ENCODE measurements around the gene GPR87.

Gene GPR87

GRCh38 chr3:151330379-151330778 lies 13.8 kb upstream of the GPR87 start:
- H3K4me1 ChIP-seq (ENCODE audit: control insufficient read depth, insufficient read depth, low read length), result peaks cover 4% of the 10 kb centered on the region
- no peak overlapping the region for H3K4me3 ChIP-seq (ENCODE audit: low read depth, low read length)
- no peak overlapping the region for H3K9ac ChIP-seq (ENCODE audit: low read depth, low read length)
- H3K27me3 ChIP-seq (ENCODE audit: control insufficient read depth, insufficient read depth, low read length), result no peaks in the 10 kb centered on the region
- no peaks in the 10 kb centered on the region for H3K9me3 ChIP-seq (ENCODE audit: control insufficient read depth, insufficient read depth, low read length)
- no peaks in the 10 kb centered on the region for H3K36me3 ChIP-seq (ENCODE audit: control insufficient read depth, insufficient read depth, low read length)

DNA sequence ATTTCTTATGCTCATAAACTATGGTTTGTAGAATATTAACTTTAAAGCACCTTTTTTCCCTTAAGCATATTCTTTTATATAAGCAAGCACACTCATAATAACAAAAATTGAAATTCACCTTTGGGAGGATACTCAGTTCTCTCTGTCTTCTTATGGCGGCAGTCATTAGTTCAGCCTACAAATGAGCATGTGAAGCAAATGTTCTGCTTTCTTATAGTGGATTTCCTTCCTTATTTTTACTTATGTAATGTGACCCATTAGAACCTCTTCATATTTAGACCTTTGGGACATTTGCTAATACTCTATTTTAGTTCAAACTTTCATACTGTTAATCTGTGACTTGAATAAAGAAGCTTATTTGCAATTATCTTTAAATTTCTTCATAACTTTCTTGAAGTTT lies 12.7 kb upstream of the GPR87 start, which contains the start of gene P2RY13:
Gene P2RY13 (minus strand): TSS at position 187 of the 400 bp plus-strand sequence. CDS start 21 bp downstream, at position 166.
- Histone ChIP-seq H3K4me1 (ENCODE audit: control insufficient read depth, insufficient read depth, low read length) (peaks cover 4% of the 10 kb centered on the region), H3K9me3 (ENCODE audit: control insufficient read depth, insufficient read depth, low read length) (no peaks in the 10 kb centered on the region), H3K36me3 (ENCODE audit: control insufficient read depth, insufficient read depth, low read length) (no peaks in the 10 kb centered on the region), H3K9ac (ENCODE audit: low read depth, low read length) (no peak within 1 kb of the TSS), H3K27me3 (ENCODE audit: control insufficient read depth, insufficient read depth, low read length) (no peaks in the 10 kb centered on the region), H3K4me3 (ENCODE audit: low read depth, low read length) (no peak within 1 kb of the TSS)

GRCh38 chr3:151328298-151328995 lies 11.8 kb upstream of the GPR87 start:
- Histone ChIP-seq H3K9me3 (ENCODE audit: control insufficient read depth, insufficient read depth, low read length) (no peaks in the 10 kb centered on the region), H3K4me3 (ENCODE audit: low read depth, low read length) (no peak overlapping the region)

GRCh38 chr3:151327571-151328198 lies 11.1 kb upstream of the GPR87 start:
- peaks cover 4% of the 10 kb centered on the region for H3K4me1 ChIP-seq (ENCODE audit: control insufficient read depth, insufficient read depth, low read length)
- no peaks in the 10 kb centered on the region for H3K9me3 ChIP-seq (ENCODE audit: control insufficient read depth, insufficient read depth, low read length)
- no peaks in the 10 kb centered on the region for H3K36me3 ChIP-seq (ENCODE audit: control insufficient read depth, insufficient read depth, low read length)
- H3K27me3 ChIP-seq (ENCODE audit: control insufficient read depth, insufficient read depth, low read length), result no peaks in the 10 kb centered on the region
- no peak overlapping the region for H3K4me3 ChIP-seq (ENCODE audit: low read depth, low read length)
- H3K9ac ChIP-seq (ENCODE audit: low read depth, low read length), result no peak overlapping the region

More at GRCh38 chr3:151328298-151328995, 11.8 kb upstream of the GPR87 start:
- no peaks in the 10 kb centered on the region for H3K36me3 ChIP-seq (ENCODE audit: control insufficient read depth, insufficient read depth, low read length)
- H3K4me1 ChIP-seq (ENCODE audit: control insufficient read depth, insufficient read depth, low read length), result peaks cover 4% of the 10 kb centered on the region
- H3K27me3 ChIP-seq (ENCODE audit: control insufficient read depth, insufficient read depth, low read length), result no peaks in the 10 kb centered on the region
- no peak overlapping the region for H3K9ac ChIP-seq (ENCODE audit: low read depth, low read length)

- no peak overlapping the region for H3K4me3 ChIP-seq (ENCODE audit: low read depth, low read length)
- no peaks in the 10 kb centered on the region for H3K27me3 ChIP-seq (ENCODE audit: control insufficient read depth, insufficient read depth, low read length)
- no peaks in the 10 kb centered on the region for H3K36me3 ChIP-seq (ENCODE audit: control insufficient read depth, insufficient read depth, low read length)
- peaks cover 13% of the 10 kb centered on the region for H3K4me1 ChIP-seq (ENCODE audit: control insufficient read depth, insufficient read depth, low read length)
- no peaks in the 10 kb centered on the region for H3K9me3 ChIP-seq (ENCODE audit: control insufficient read depth, insufficient read depth, low read length)
- H3K9ac ChIP-seq (ENCODE audit: low read depth, low read length), result no peak overlapping the region
Observed at GRCh38 chr3:151322511-151322910, 5.9 kb upstream of the GPR87 start.

DNA sequence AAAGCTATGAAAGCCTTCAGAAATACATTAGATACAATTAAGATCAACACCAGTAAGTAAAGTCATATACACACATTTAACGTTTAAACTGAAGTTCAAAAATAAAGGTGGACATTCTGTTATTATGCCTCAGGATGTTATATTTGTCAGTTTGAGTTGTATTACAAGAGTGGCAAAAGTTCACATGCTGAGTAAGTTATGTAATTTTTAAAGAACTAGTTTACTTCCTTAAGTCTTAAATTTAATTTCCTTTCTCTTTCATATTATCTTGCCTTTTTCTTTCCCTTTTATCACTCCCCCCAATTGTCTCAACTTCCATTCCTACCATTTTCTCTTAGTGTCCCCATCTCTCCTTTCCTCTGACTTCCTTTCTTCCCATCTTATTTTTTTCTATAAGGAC lies 4.9 kb upstream of the GPR87 start:
- no peaks in the 10 kb centered on the region for H3K36me3 ChIP-seq (ENCODE audit: control insufficient read depth, insufficient read depth, low read length)
- H3K4me3 ChIP-seq (ENCODE audit: low read depth, low read length), result no peak overlapping the region
- no peaks in the 10 kb centered on the region for H3K27me3 ChIP-seq (ENCODE audit: control insufficient read depth, insufficient read depth, low read length)
- H3K9ac ChIP-seq (ENCODE audit: low read depth, low read length), result no peak overlapping the region
- H3K9me3 ChIP-seq (ENCODE audit: control insufficient read depth, insufficient read depth, low read length), result no peaks in the 10 kb centered on the region
- H3K4me1 ChIP-seq (ENCODE audit: control insufficient read depth, insufficient read depth, low read length), result peaks cover 13% of the 10 kb centered on the region

- Histone ChIP-seq H3K4me3 (ENCODE audit: low read depth, low read length) (no peak overlapping the region), H3K36me3 (ENCODE audit: control insufficient read depth, insufficient read depth, low read length) (no peaks in the 10 kb centered on the region), H3K27me3 (ENCODE audit: control insufficient read depth, insufficient read depth, low read length) (no peaks in the 10 kb centered on the region), H3K9ac (ENCODE audit: low read depth, low read length) (no peak overlapping the region), H3K4me1 (ENCODE audit: control insufficient read depth, insufficient read depth, low read length) (peaks cover 19% of the 10 kb centered on the region), H3K9me3 (ENCODE audit: control insufficient read depth, insufficient read depth, low read length) (no peaks in the 10 kb centered on the region)
Observed at GRCh38 chr3:151320131-151320530, 3.5 kb upstream of the GPR87 start.

DNA sequence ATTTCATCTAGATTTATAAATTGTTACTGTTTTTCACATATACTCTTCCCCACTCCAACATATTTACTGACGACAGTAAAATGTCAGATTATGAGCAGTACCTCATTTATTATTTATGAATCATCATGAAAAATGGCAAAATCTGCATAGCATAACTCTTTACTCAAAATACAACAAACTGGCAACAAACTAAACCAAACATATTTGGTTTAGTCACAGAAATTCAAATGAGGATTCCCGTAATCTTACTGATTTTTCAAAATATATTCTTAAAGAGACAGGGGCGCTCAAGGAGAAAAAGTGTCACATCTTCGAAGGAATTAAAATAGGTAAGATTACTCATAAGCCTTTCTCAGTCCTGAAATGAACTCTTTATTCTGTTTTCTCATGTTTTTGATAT lies 3.0 kb upstream of the GPR87 start:
- no peaks in the 10 kb centered on the region for H3K36me3 ChIP-seq (ENCODE audit: control insufficient read depth, insufficient read depth, low read length)
- no peaks in the 10 kb centered on the region for H3K9me3 ChIP-seq (ENCODE audit: control insufficient read depth, insufficient read depth, low read length)
- peaks cover 23% of the 10 kb centered on the region for H3K4me1 ChIP-seq (ENCODE audit: control insufficient read depth, insufficient read depth, low read length)
- no peak overlapping the region for H3K4me3 ChIP-seq (ENCODE audit: low read depth, low read length)
- no peak overlapping the region for H3K9ac ChIP-seq (ENCODE audit: low read depth, low read length)
- no peaks in the 10 kb centered on the region for H3K27me3 ChIP-seq (ENCODE audit: control insufficient read depth, insufficient read depth, low read length)

GRCh38 chr3:151318991-151319390 lies 2.4 kb upstream of the GPR87 start:
- H3K4me1 ChIP-seq (ENCODE audit: control insufficient read depth, insufficient read depth, low read length), result peaks cover 23% of the 10 kb centered on the region
- H3K27me3 ChIP-seq (ENCODE audit: control insufficient read depth, insufficient read depth, low read length), result no peaks in the 10 kb centered on the region
- H3K9ac ChIP-seq (ENCODE audit: low read depth, low read length), result no peak overlapping the region
- H3K4me3 ChIP-seq (ENCODE audit: low read depth, low read length), result no peak overlapping the region
- no peaks in the 10 kb centered on the region for H3K36me3 ChIP-seq (ENCODE audit: control insufficient read depth, insufficient read depth, low read length)
- no peaks in the 10 kb centered on the region for H3K9me3 ChIP-seq (ENCODE audit: control insufficient read depth, insufficient read depth, low read length)

DNA sequence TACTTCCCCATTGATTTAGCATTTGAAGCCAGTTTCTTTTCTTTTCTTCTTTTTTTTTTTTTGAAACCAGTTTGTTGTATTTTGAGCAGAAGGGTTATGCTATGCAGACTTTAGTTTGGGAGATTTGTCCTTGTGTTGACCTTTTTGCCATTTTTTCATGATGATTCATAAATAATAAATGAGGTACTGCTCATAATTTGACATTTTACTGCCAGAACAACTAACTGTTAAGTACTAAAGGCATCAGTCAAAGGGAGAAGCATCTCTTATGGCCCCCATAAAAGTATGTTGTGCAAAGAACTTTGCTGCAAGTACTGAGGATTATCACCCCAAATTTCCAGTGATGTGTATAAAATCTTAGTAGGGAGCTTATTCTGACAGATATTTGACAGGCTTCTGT lies 1.7 kb upstream of the GPR87 start:
- Histone ChIP-seq H3K4me1 (ENCODE audit: control insufficient read depth, insufficient read depth, low read length) (peaks cover 23% of the 10 kb centered on the region), H3K9ac (ENCODE audit: low read depth, low read length) (no peak overlapping the region), H3K27me3 (ENCODE audit: control insufficient read depth, insufficient read depth, low read length) (no peaks in the 10 kb centered on the region), H3K9me3 (ENCODE audit: control insufficient read depth, insufficient read depth, low read length) (no peaks in the 10 kb centered on the region), H3K4me3 (ENCODE audit: low read depth, low read length) (no peak overlapping the region), H3K36me3 (ENCODE audit: control insufficient read depth, insufficient read depth, low read length) (no peaks in the 10 kb centered on the region)

- no peak overlapping the region for H3K4me3 ChIP-seq (ENCODE audit: low read depth, low read length)
Observed at GRCh38 chr3:151315846-151316245, 774 bp downstream of the GPR87 start.

DNA sequence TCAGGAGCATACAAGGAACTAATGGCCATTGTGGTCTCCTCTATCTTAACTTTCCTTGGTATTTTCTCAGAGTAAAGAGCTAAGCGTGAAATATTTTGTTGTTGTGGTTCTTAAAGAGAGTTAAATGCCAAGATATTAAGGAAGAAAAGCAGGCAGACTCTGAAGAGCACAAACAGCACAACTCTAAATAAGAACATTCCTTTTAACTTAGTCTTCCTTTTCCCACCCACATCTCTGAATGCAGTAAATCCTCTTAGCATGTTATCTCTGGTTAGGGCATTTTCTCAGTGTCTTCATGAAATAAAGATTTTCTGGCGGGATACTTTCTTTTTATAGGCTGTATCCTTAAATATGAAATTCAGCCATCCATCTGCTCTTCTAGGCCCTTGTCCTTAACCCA lies 1.5 kb downstream of the GPR87 start:
- no peak overlapping the region for H3K9ac ChIP-seq (ENCODE audit: low read depth, low read length)
- no peak overlapping the region for H3K4me3 ChIP-seq (ENCODE audit: low read depth, low read length)
- H3K27me3 ChIP-seq (ENCODE audit: control insufficient read depth, insufficient read depth, low read length), result no peaks in the 10 kb centered on the region
- H3K4me1 ChIP-seq (ENCODE audit: control insufficient read depth, insufficient read depth, low read length), result peaks cover 28% of the 10 kb centered on the region
- no peaks in the 10 kb centered on the region for H3K9me3 ChIP-seq (ENCODE audit: control insufficient read depth, insufficient read depth, low read length)
- no peaks in the 10 kb centered on the region for H3K36me3 ChIP-seq (ENCODE audit: control insufficient read depth, insufficient read depth, low read length)

More at GRCh38 chr3:151315846-151316245, 774 bp downstream of the GPR87 start:
- Histone ChIP-seq H3K4me1 (ENCODE audit: control insufficient read depth, insufficient read depth, low read length) (peaks cover 28% of the 10 kb centered on the region), H3K9ac (ENCODE audit: low read depth, low read length) (no peak overlapping the region), H3K36me3 (ENCODE audit: control insufficient read depth, insufficient read depth, low read length) (no peaks in the 10 kb centered on the region), H3K9me3 (ENCODE audit: control insufficient read depth, insufficient read depth, low read length) (no peaks in the 10 kb centered on the region), H3K27me3 (ENCODE audit: control insufficient read depth, insufficient read depth, low read length) (no peaks in the 10 kb centered on the region)

All from iPS-15b (cell line).